SH-SY5Y (cell line): ENCODE data around the gene SYCP3.

Experiments used
- GATA2 ChIP-seq: IDR thresholded peaks from 2 replicates; pipeline ENCODE4 v1.6.1; 2011; ENCODE audit warnings: mild to moderate bottlenecking, low read depth, low read length
- GATA3 ChIP-seq: IDR thresholded peaks from 2 replicates; pipeline ENCODE4 v1.6.1; 2011; ENCODE audit warnings: low read depth, mild to moderate bottlenecking, low read length, moderate library complexity

The SYCP3 gene

GRCh38 chr12:101703487-101703886 is 35.8 kb downstream of the SYCP3 start:
- no peak for TF ChIP-seq GATA2

- no peak for TF ChIP-seq GATA3
- TF ChIP-seq GATA2: no peak
Observed at GRCh38 chr12:101700299-101700820, 38.9 kb downstream of the SYCP3 start.

GRCh38 chr12:101698800-101699347 is 40.4 kb downstream of the SYCP3 start:
- TF ChIP-seq GATA2 (no peak), GATA3 (no peak)

GRCh38 chr12:101697930-101698799 is 41.1 kb downstream of the SYCP3 start:
- TF ChIP-seq GATA3: no peak
- TF ChIP-seq GATA2: no peak

GRCh38 chr12:101697197-101697929 is 41.9 kb downstream of the SYCP3 start, which contains the start of gene CHPT1:
CHPT1 (plus strand) TSS chr12:101697640; CDS start chr12:101697862, 222 bp downstream.
- TF ChIP-seq GATA3: no peak
- TF ChIP-seq GATA2: peak; percentile 31; the same call in 1 of the 2 replicates

GRCh38 chr12:101696251-101697196 is 42.7 kb downstream of the SYCP3 start:
- TF ChIP-seq GATA3: no peak
- TF ChIP-seq GATA2: no peak

GRCh38 chr12:101695706-101696105 is 43.6 kb downstream of the SYCP3 start:
- TF ChIP-seq GATA3 (no peak), GATA2 (no peak)

GRCh38 chr12:101694986-101695385 is 44.3 kb downstream of the SYCP3 start:
- TF ChIP-seq GATA2 (no peak), GATA3 (no peak)

- TF ChIP-seq GATA3 (no peak), GATA2 (no peak)
Observed at GRCh38 chr12:101694297-101694848, 44.9 kb downstream of the SYCP3 start.

GRCh38 chr12:101691503-101692096 is 47.7 kb downstream of the SYCP3 start:
- TF ChIP-seq GATA3: no peak
- no peak for TF ChIP-seq GATA2

GRCh38 chr12:101690544-101691098 is 48.6 kb downstream of the SYCP3 start:
- TF ChIP-seq GATA3 (no peak), GATA2 (no peak)

GRCh38 chr12:101686176-101686575 is 53.1 kb downstream of the SYCP3 start:
- TF ChIP-seq GATA3 (no peak), GATA2 (no peak)

- TF ChIP-seq GATA2 (no peak), GATA3 (no peak)
Observed at GRCh38 chr12:101685092-101685491, 54.2 kb downstream of the SYCP3 start.
